NCI-H146 (cell line): ENCODE data around the gene ARHGEF4.
"Not testable (repeated sequence)": the region's sequence is repeated elsewhere in the genome, so short reads cannot be mapped to it uniquely, and the experiment has no call there.

Experiments used
- DNase-seq: peaks from one replicate; lab custom pipeline; 2025; lab: John Stamatoyannopoulos, UW

The ARHGEF4 gene

DNA sequence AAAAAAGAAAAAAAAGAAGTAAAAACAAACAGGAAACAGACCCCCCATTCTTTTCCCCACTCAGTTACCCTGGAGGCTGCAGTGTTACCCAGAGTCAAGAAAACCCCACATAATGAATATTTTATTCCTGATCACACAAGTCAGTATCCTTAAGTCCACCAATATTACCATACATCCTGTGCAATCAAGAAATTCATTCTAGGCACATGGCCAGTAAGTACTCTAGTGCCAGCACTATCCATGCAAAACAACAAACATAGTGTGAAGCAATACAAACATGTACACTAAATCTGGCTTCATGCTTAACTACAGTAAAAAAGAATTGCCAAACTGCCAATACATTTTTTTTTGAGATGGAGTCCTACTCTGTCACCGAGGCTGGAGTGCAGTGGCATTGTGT, 145.0 kb downstream of the ARHGEF4 start:
- no peak for DNase-seq

DNA sequence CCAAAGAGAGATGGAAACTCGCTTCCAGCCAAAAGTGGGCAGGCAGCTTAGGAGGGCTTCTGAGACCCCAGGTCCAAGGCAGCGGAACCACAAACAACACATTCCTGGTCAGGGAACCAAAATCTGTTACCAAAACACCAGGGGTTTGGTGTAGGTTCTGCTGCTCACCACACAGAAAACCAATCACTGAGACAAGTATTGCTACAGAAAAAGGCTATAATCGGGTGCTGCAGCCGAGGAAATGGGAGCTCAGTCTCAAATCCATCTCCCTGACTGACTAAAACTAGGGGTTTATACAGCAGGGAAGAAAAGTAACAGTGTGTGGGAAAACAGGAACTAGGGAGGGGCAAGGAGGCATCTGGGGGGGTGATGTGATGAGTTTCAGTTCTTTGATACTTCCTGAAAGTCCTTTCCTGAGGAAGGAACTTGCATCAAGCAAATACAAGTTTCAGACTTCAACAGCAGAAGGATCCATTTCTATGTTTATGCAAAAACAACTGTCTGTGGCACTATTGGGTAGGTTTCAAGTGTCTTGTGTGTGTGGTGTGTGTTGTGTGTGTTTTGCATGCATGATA, 148.6 kb downstream of the ARHGEF4 start:
- no peak for DNase-seq

DNA sequence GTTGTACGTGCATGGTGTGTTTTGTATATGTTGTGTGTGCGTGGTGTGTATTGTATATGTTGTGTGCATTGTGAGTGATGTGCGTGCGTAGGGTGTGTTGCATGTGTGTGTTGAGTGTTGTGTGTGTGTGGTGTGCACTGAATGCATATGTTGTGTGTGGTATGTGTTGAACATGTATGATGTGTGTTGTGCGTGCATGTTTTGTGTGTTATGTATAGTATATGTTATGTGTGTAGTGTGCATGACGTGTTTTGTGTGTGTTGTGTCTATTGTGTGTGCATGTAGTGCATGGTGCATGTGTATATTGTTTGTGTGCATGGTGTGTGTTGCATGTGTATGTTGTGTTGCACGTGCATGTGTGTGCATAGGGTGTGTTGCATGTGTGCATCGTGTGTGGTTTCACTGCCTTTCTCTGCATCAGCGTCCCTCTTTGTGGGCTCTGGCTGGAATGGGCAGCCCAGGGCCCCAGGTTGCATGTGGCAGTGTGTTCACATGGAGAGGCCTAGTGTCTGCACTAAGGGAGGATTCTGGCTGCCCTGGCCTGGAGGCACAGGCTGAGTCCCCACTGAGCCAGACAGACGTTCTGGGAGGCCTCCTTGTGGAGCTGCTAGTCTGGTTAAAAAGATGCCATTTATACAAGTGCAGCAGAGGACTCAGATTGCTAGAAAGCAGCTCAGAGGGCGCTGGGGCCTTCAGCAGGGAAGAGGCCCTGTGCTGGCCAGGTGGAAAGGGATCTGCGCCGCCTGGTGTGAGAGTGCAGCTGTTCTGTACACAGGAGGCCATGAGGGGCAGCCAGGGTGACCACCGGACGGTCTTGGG, 149.3 kb downstream of the ARHGEF4 start:
- DNase-seq: no peak

GRCh38 chr2:130986890-130987493, 150.3 kb downstream of the ARHGEF4 start:
- no peak for DNase-seq

DNA sequence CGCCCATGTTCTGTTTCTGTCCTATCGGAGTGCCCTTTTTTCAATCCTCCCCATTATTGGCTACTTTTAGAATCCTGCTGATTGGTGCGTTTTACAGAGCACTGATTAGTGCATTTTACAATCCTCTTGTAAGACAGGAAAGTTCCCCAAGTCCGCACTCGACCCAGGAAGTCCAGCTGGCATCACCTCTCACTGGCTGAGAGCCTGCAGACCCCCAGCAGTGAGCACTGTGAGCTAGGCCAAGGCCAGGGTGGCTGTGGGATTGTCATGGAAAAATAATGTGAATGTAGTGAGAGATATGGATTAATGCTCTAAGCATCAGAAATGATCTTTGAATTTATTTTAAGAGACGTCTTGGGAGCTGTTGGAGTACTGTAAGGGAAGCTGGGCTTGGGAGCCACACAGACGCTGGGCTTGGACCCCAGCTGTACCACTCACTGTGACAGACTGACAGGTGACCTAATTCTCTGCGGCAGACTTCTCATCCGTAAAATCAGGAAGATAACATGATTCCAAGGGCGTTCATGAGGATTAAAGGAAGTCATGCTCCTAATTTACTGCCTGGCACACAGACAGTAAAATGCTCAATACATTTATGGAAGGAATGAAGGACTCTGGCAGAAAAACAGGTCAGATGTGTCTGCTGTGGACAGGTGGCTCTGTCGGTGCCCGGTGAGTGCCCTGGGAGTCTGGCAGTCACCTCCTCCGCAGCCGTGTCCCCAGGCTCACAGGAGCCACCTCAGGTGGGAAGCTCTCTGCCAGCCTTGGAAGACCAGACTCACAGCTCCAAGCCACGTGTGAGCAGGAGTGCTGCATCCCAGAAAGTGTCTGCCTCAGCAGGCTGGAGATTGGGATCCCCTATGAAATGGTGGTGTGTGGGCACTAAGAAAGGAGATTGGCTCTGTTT, 151.1 kb downstream of the ARHGEF4 start:
- no peak for DNase-seq

DNA sequence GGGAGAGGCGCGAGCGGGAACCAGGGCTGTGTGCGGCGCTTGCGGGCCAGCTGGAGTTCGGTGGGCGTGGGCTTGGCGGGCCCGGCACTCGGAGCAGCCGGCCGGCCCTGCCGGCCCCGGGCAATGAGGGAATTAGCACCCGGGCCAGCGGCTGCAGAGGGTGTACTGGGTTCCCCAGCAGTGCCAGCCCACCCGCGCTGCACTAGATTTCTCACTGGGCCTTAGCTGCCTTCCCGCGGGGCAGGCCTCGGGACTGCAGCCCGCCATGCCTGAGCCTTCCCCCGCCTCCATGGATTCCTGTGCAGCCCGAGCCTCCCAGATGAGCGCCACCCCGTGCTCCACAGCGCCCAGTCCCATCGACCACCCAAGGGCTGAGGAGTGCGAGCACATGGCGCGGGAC, 154.7 kb downstream of the ARHGEF4 start:
- DNase-seq: not testable (repeated sequence)

DNA sequence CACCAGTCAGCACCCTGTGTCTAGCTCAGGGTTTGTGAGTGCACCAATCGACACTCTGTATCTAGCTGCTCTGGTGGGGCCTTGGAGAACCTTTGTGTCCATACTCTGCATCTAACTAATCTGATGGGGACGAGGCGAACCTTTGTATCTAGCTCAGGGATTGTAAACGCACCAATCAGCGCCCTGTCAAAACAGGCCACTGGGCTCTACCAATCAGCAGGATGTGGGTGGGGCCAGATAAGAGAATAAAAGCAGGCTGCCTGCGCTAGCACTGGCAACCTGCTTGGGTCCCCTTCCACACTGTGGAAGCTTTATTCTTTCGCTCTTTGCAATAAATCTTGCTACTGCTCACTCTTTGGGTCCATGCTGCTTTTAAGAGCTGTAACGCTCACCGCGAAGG, 155.3 kb downstream of the ARHGEF4 start:
- not testable (repeated sequence) for DNase-seq

GRCh38 chr2:130996691-130997090, 160.0 kb downstream of the ARHGEF4 start:
- DNase-seq: no peak

- DNase-seq: no peak
Observed at GRCh38 chr2:130997198-130997597, 160.5 kb downstream of the ARHGEF4 start.

- no peak for DNase-seq
Observed at GRCh38 chr2:130998561-130998960, 161.8 kb downstream of the ARHGEF4 start.

- no peak for DNase-seq
Observed at GRCh38 chr2:131004446-131005209, 167.9 kb downstream of the ARHGEF4 start.

DNA sequence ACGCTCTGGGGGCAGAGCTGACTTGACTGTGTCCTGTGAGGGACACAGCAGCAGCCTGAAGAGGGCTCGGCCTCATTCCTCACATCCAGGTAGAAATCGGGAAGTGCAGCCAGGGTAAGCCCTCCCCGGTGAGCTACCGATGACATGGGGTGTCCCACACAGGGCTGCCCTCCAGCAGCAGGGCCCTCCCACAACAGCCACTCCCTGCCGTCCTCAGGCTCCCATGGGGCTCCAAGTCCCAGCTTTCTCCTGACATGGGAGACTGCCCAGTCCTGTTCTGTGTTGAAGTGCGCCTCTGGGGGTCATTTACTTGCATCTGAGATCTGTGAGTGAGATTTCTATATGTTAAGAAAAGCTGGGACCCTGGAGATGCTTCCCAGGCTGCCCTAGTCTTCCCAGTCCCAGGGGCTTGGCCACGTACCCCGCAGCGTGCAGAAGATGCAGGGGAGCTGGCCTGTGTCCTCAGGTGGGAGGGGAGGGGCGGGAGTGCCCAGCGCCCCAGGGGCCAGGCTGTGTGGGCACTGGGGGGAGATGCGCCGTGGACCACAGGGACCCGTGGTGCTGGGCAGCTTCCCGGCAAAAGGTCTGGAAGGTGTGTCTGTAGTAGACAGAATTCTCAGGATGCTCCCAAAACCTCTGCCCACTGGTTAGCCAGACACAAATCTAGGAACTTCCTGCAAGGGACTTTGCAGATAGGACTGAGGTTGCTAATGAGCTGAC, 168.7 kb downstream of the ARHGEF4 start:
- no peak for DNase-seq

GRCh38 chr2:131006561-131006960, 169.8 kb downstream of the ARHGEF4 start:
- no peak for DNase-seq

DNA sequence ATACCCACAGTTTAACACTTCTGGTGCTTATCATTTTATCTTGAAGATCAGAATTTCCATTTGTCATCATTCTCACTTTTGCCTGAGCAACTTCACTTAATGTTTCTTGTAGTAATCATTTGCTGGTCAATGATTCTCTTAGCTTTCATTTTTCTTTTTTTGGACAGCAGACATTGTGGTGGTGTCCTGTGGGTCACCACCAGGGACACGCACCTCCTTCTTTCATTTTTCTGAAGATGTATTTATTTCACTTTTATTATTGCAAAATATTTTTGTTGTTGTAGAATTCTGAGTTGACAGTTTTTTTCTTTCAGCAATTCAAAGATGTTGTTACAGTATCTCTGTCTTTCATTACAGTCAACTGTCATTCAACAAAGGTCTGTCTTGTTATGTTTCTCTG, 172.3 kb downstream of the ARHGEF4 start:
- no peak for DNase-seq

- DNase-seq: no peak
Observed at GRCh38 chr2:131009713-131010475, 173.2 kb downstream of the ARHGEF4 start.

- no peak for DNase-seq
Observed at GRCh38 chr2:131010566-131010965, 173.9 kb downstream of the ARHGEF4 start.

DNA sequence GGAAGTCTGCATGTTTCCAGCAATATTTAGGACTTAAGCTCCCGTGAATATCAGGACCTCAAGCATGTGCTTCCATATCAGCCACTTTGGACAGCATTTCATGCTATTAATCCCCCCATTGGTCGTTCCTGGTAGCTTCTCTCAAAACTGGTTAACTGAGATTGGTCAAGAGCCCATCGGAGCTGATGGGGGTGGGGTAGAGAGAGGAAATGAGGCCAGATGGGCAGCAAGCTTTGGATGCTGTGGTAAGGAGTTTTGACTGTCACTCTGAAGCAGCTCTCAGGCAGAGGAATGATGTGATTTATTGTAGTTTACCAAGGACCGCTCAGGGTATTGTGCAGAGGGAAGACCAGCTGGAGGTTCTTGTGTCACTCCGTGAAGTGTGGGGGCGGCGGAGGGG, 174.8 kb downstream of the ARHGEF4 start:
- DNase-seq: no peak

GRCh38 chr2:131014141-131014540, 177.4 kb downstream of the ARHGEF4 start:
- DNase-seq: no peak

DNA sequence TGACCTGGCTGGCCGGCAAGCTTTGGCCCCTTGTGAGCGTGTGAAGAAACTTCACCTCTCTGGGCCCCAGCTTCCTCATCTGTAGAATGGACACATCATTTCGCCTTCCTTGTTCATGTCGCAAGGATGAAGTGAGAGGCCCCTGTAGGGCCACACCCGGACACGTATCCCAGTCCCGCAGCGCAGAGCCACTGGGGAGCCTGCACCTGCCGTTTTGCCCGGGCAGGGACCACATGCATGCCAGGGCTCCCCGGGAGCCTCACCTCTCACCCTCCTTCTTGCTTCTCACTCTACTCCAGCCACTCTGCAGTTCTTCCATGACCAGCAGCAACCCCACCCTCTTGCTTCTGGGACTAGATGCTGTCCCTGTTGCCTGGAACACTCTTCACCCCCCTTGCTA, 179.1 kb downstream of the ARHGEF4 start:
- no peak for DNase-seq
